KMS-11 (cell line): ENCODE measurements around the gene SRSF5.
"Not testable (repeated sequence)": the region's sequence is repeated elsewhere in the genome, so short reads cannot be mapped to it uniquely, and the experiment has no call there.

Experiments
- H2AFZ ChIP-seq: fragments of 200-600 bp; sonication (generic); 2 replicates; pipeline ENCODE4 v1.6.1; 2016; ENCODE audit warnings: antibody characterized with exemption, mixed run types, low read depth
- H3K27ac ChIP-seq: fragments of 200-600 bp; sonication (generic); 2 replicates; pipeline ENCODE4 v1.6.1; 2016; ENCODE audit warnings: mild to moderate bottlenecking, mixed run types
- H3K27me3 ChIP-seq: fragments of 200-600 bp; sonication (generic); 2 replicates; pipeline ENCODE4 v1.6.1; 2017; ENCODE audit warnings: mild to moderate bottlenecking, low read depth, mixed run types, moderate library complexity; ENCODE audit not compliant: insufficient read depth
- H3K36me3 ChIP-seq: fragments of 200-600 bp; sonication (generic); 2 replicates; pipeline ENCODE4 v1.6.1; 2017; ENCODE audit warnings: mild to moderate bottlenecking, mixed run types; ENCODE audit not compliant: insufficient read depth
- H3K4me1 ChIP-seq: fragments of 200-600 bp; sonication (generic); 2 replicates; pipeline ENCODE4 v1.6.1; 2016; ENCODE audit warnings: mild to moderate bottlenecking, low read depth, mixed run types; ENCODE audit not compliant: poor library complexity, severe bottlenecking
- H3K4me2 ChIP-seq: fragments of 200-600 bp; sonication (generic); 2 replicates; pipeline ENCODE4 v1.7.0; 2016; ENCODE audit warnings: mild to moderate bottlenecking, mixed run types
- H3K4me3 ChIP-seq: fragments of 200-600 bp; sonication (generic); IDR thresholded peaks from 2 replicates; pipeline ENCODE4 v1.6.1; 2017; ENCODE audit warnings: low read depth, low read length, mixed read lengths; ENCODE audit not compliant: insufficient read depth
- H3K79me2 ChIP-seq: fragments of 200-600 bp; sonication (generic); 2 replicates; pipeline ENCODE4 v1.6.1; 2016; ENCODE audit warnings: low read depth, mixed run types; ENCODE audit not compliant: insufficient read depth
- H3K9ac ChIP-seq: fragments of 200-600 bp; sonication (generic); 2 replicates; pipeline ENCODE4 v1.6.1; 2016; ENCODE audit warnings: mild to moderate bottlenecking, mixed run types
- H4K20me1 ChIP-seq: fragments of 200-600 bp; sonication (generic); 2 replicates; pipeline ENCODE4 v1.6.1; 2016; ENCODE audit warnings: mild to moderate bottlenecking, mixed run types; ENCODE audit not compliant: insufficient read depth
- CTCF ChIP-seq: fragments of 200-600 bp; sonication (generic); conservative IDR thresholded peaks from 2 replicates; pipeline ENCODE4 v1.6.1; 2017; ENCODE audit warnings: low read depth, mild to moderate bottlenecking, antibody characterized with exemption, low read length, moderate library complexity, mixed read lengths

The SRSF5 gene

GRCh38 chr14:69808919-69809808 lies 42.2 kb downstream of the SRSF5 start:
- TF ChIP-seq CTCF = no peak
- no peaks in the 10 kb centered on the region for H3K27me3 ChIP-seq
- H3K9ac ChIP-seq = no peak overlapping the region
- no peak overlapping the region for H3K4me2 ChIP-seq
- no peak overlapping the region for H2AFZ ChIP-seq
- no peak overlapping the region for H3K4me3 ChIP-seq
- H4K20me1 ChIP-seq = no peaks in the 10 kb centered on the region
- H3K79me2 ChIP-seq = no peaks in the 10 kb centered on the region
- H3K36me3 ChIP-seq = no peaks in the 10 kb centered on the region
- H3K4me1 ChIP-seq = no peaks in the 10 kb centered on the region
- H3K27ac ChIP-seq = no peak overlapping the region

- H2AFZ ChIP-seq = no peak overlapping the region
- no peaks in the 10 kb centered on the region for H3K36me3 ChIP-seq
- no peaks in the 10 kb centered on the region for H3K27me3 ChIP-seq
- H3K27ac ChIP-seq = no peak overlapping the region
- H3K4me2 ChIP-seq = no peak overlapping the region
- TF ChIP-seq CTCF = no peak
- no peak overlapping the region for H3K4me3 ChIP-seq
- no peaks in the 10 kb centered on the region for H3K4me1 ChIP-seq
- no peaks in the 10 kb centered on the region for H4K20me1 ChIP-seq
- no peak overlapping the region for H3K9ac ChIP-seq
- no peaks in the 10 kb centered on the region for H3K79me2 ChIP-seq
Observed at GRCh38 chr14:69811227-69811867, 44.4 kb downstream of the SRSF5 start.

GRCh38 chr14:69811868-69812252 lies 44.9 kb downstream of the SRSF5 start:
- Histone ChIP-seq H3K4me1 (no peaks in the 10 kb centered on the region), H3K27me3 (no peaks in the 10 kb centered on the region), H3K79me2 (no peaks in the 10 kb centered on the region), H3K36me3 (no peaks in the 10 kb centered on the region), H3K9ac (no peak overlapping the region), H4K20me1 (no peaks in the 10 kb centered on the region), H2AFZ (no peak overlapping the region), H3K4me2 (no peak overlapping the region), H3K27ac (no peak overlapping the region), H3K4me3 (no peak overlapping the region)
- no peak for TF ChIP-seq CTCF

- no peak overlapping the region for H3K9ac ChIP-seq
- no peaks in the 10 kb centered on the region for H3K79me2 ChIP-seq
- H3K4me1 ChIP-seq = no peaks in the 10 kb centered on the region
- H3K4me3 ChIP-seq = no peak overlapping the region
- H3K27me3 ChIP-seq = no peaks in the 10 kb centered on the region
- no peak overlapping the region for H2AFZ ChIP-seq
- no peaks in the 10 kb centered on the region for H3K36me3 ChIP-seq
- no peak for TF ChIP-seq CTCF
- H3K27ac ChIP-seq = no peak overlapping the region
- no peaks in the 10 kb centered on the region for H4K20me1 ChIP-seq
- H3K4me2 ChIP-seq = no peak overlapping the region
Observed at GRCh38 chr14:69812711-69813110, 45.8 kb downstream of the SRSF5 start.

- H3K27ac ChIP-seq, H3K27me3 ChIP-seq, H3K4me1 ChIP-seq, H3K4me2 ChIP-seq, H3K79me2 ChIP-seq, H3K9ac ChIP-seq, H4K20me1 ChIP-seq, H2AFZ ChIP-seq, H3K36me3 ChIP-seq, H3K4me3 ChIP-seq: not testable (repeated sequence)
Observed at GRCh38 chr14:69813346-69813745, 46.4 kb downstream of the SRSF5 start.
